PC-3 (cell line): ENCODE results near the gene MYO1H.

ENCODE experiments used
- CTCF ChIP-seq: fragments of 300-600 bp; sonication (generic); conservative IDR thresholded peaks from 2 replicates; pipeline ENCODE4 v1.5.1; 2017; ENCODE audit warnings: antibody characterized with exemption, low read depth, mild to moderate bottlenecking, low read length
- EZH2phosphoT487 ChIP-seq: fragments of 300-600 bp; sonication (generic); IDR thresholded peaks from 2 replicates; pipeline ENCODE4 v1.6.1; 2018; ENCODE audit warnings: mild to moderate bottlenecking, antibody characterized with exemption, low read length, borderline replicate concordance

- no peak for TF ChIP-seq CTCF
- TF ChIP-seq EZH2phosphoT487, result no peak
Observed at GRCh38 chr12:109444259-109444658, 96.6 kb downstream of the MYO1H start.
